CD4-positive, alpha-beta T cell treated with Interleukin-4 for 1 hour (primary cell): ENCODE data around the gene PIK3C2B.

ENCODE experiments used
- DNase-seq, 2 donors: peaks; one replicate each; pipeline ENCODE4 v3.0.0-alpha.2; 2020 to 2022

Gene PIK3C2B

DNA sequence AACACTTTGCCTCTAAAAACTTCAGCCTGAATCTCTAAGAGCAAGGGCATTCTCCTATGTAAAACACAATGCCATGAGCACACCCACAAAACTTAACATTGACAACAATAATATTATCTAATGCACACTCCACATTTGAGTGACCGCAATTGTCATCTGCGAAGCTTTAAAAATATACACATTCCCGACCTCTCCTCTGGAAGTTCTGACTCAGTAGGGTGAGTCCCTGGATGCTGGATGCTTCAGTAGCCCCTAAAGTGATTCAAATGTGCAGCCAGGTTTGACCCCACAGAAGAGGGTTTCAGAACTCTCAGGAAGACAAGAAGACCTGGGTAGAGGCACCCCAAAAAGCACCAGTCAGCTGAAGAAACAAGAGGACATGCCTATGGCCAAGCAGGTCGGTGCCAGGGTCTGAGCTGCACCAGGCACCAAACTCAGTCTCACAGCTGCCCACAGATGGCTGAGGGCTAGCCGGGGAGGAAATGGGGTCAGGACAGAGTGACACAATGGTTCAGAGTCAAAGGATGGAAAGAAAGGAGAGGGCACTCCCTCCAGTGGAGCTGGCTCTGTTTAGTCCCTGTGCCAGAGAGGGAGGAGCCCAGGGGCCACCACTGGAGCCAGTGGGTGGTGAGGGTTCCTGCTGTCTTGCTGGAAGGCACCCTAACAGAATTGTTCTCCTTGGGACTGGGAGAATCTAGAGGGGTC, 17.4 kb downstream of the PIK3C2B start:
- DNase-seq: no peak

DNA sequence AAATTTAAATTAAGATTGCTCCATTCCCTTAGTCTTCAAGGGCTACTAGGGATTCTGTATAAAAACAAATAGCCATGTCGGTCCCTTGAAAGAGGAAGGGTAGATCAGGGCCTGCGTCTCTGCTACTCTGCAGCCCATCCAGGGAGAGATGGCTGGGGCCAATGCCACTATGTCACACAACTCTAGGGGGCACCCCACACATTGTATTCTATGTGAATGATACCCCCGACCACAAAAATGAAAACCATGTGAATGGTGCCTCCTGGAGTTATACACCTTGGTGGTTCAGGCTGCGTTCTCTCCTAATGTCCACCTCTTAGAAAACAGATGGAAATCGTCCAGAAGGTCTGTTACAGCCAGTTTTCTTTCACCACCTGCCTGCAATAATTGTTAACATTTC, 18.0 kb downstream of the PIK3C2B start:
- DNase-seq: no peak

DNA sequence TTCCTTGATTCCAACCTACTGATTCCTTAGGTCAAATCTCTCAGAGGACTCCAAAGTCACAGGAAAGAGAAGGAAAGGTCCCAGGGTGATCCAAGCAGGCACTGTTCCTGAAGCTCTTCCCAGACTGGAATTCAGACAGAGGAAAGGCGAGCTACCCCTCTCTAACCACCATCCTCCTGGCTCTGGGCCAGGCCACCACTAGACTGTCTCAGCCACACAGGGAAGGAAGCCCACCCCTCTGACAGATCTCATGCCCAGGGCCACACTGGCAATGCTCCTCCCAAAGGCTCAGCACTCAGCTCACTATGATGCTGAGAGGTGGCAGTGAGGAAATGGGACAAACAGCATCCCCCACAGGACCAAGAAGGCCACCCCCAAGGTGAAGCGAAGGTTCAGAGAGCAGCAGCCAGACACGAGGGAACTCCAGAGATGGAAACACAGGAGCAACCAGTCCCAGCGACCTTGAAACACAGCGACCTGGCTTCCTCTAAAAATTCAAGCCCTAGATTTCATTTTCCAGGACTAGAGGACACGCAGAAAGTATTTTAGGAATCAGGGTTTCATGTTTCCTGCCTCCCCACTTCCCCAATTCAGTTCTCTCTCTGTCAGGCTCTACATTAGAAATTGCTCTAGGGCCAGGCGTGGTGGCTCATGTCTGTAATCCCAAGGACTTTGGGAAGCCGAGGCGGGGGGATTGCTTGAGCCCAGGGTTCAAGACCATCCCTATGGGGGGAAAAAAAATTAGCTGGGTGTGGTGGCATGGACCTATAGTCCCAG, 18.8 kb downstream of the PIK3C2B start:
- no peak for DNase-seq

- no peak for DNase-seq
Observed at GRCh38 chr1:204473400-204473965, 21.1 kb downstream of the PIK3C2B start.

DNA sequence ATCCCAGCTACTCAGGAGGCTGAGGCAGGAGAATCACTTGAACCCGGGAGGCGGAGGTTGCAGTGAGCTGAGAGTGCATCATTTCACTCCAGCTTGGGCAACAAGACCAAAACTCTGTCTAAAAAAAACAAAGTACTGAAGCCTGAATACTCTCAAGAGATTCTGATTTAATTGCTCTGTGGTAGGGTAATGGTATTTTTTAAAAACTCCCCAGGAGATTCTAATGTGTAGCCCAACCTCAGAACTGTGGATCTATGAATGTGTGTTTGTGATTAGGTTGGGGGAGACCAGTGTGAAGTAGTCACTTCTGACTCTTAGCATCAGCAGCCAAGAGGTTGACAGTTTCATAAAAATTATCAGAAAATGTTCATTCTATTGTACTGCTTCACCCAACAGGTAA, 21.9 kb downstream of the PIK3C2B start:
- no peak for DNase-seq

DNA sequence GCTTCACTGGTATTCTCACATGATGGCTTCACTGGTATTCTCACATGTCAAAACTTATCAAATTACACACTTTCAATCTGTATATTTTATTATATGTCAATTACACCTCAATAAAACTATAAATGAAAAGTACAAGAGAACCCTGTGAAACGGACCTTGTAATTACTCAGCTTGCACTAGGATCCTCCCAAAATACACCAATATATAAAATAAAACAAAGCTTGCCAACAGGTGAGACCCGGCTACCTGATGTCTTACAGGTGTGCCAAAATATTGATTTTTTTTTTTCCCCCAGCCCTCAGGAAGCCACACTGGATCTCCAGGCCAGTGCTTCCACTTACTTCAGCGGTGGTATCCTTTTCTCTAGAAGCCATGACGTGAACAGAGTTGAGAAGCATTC, 22.9 kb downstream of the PIK3C2B start:
- no peak for DNase-seq

DNA sequence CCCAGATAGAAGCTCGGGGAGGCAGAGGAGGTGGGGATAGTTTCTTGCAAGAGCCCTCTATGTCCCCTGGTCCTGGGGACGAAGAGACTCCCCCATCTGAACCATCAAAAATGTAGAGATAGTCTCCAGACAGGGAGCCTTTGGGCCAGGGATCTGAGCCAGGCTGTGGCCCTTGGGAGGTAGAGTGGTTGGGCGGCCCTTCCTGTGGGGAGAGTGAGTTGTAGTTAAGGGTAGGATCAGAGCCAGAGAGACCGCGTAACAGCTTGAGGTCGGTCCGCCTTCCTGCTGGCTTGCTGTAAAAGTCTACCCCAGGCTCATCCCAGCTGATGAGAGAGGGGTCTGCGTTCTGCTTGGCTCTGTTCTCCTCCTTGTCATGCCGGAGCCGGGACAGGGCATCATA, 25.3 kb downstream of the PIK3C2B start:
- no peak for DNase-seq

- DNase-seq: no peak
Observed at GRCh38 chr1:204468766-204469302, 25.8 kb downstream of the PIK3C2B start.

DNA sequence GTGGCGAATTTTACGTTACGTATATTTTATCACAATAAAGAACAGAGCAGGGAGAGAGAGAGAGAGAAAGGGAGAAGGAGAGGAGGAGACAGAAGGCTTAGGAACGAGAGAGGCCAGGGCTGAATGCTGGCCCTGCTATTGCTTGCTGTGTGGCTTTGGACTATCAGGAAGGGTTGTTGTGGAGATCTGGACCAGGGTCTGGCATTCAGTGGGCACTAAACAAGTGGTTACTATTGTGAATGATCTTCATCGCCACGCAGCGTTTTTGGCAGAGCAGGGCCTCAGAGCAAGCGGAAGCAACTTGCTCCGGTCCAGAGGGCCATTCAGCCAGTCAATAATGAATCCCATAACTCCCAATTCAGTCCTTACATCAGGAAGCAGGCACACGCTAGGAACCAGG, 26.4 kb downstream of the PIK3C2B start:
- no peak for DNase-seq

DNA sequence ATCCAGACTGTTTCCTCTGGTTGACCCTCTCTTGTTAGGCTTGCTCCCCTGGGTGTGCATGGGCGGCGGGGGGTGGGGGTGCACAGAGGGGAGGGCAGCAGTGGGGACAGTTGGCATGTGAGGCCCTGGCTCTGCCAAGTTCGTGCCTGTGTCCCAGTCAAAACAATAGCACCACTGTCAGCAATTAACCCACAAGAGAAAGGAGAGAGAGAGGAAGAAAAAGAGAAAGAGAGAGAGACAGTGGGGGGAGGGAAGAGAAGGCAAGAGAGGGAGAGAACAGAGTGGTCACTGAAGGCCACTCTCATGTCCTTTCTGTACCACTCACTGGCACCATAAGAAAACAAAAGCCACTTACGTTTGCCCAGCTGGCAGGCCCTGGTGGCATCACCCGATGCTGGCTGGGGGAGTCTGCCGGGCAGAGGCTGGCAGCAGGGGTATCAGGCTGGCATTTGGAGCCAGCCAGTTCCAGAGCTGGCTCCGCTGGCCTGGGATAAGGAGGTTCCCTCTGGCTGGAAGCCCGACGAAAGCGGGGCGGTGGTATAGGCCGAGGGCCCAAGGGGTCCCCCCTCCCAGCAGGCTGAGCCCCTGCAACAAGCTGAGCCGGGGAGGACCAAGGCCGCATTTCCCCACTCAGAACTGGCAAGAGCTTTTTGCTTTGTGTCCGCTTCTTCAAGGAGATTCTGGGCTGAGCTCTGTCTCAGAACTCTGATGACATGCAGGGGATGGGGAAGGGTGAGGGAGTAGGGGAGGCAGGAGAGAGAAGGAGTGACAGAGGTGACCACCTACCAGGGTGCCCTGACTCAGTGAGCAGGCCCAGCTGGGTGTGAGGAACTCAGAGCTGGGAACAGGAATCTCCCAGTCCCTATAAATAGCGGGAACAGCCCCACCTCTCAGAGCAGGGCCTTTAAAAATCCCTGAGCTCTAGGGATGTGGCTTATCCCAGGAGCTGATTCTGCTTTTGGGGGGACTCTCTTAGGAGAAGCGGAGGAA, 27.9 kb downstream of the PIK3C2B start:
- DNase-seq: no peak

DNA sequence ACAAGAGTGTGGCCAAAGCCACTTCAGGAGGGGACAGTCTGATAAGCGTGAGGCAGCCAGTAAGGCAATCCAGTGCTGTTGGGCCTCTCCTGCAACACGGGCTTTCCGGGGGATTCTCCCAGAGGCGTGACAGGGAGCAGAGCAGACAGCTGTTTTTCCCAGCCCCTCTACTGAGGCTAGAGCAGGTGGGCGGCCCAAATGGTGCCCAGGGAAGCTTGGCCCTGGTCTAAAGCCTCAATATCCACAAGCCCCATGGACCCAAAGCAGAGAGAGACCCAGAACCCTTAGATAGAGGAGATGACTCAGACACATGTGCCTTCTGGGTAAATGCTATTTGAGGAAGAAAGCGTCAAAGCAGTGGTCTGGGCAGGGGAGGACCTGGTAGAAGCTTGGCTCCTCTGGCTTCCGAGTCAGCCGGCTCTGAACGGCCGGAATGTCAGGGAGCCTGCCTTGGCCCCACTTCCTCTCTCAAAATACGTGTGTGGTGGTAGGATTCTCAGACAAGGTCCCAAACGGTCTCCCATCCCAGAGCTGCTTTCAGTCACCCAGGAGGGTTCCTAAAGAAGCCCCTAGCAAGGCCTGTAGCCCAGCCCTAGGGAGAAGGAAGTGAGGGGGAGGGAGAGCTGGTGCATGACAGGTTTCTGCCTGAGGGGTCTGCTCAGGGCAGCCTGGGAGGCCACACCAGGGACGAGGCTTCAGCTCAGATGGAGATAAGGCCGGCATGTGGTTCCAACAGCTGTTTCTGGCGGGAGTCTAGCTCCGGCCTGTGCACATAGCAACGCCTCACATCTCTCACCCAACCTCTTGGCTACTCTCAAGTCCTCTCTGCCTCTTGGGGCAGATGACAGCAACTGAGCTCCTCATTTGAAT, 28.8 kb downstream of the PIK3C2B start:
- peak in 1 of 2 donors; percentile 40 for DNase-seq

DNA sequence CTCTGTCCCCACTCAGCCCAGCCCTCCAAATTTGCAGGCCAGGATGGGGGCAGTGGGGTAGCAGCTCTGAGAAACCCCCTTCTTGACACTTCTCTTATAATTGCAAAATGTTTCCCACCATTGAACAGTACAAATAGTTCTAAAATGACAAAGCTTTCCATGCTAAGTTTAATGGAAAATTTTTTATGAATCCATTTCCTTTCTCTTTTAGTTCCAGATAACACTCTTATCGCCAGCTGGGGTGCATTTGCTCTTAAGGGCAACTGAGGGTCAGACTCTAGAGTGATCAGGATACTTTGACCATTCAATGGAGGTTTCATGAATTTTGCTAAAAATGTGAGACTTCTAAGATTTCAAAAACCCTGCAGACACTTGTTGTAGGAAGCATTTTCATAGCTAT, 29.9 kb downstream of the PIK3C2B start:
- DNase-seq: no peak

- no peak for DNase-seq
Observed at GRCh38 chr1:204464187-204464631, 30.4 kb downstream of the PIK3C2B start.

- DNase-seq: no peak
Observed at GRCh38 chr1:204463125-204464060, 31.2 kb downstream of the PIK3C2B start.

DNA sequence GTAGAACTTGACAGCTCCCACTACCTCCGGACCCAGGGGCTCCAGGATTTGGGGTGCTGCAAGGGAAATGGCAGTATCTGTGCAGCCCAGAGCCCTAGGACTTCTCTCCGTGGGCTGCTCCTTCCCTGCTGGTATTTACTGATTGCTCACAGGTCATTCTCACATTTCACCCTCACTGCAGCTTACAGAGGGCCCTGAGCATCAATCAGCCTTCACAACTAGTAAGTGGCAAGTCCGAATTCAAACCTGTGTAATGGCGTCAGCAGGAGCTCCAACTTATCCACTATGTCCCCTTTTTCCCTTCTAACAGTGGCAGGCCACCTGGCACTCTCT, 32.4 kb downstream of the PIK3C2B start:
- DNase-seq: no peak

DNA sequence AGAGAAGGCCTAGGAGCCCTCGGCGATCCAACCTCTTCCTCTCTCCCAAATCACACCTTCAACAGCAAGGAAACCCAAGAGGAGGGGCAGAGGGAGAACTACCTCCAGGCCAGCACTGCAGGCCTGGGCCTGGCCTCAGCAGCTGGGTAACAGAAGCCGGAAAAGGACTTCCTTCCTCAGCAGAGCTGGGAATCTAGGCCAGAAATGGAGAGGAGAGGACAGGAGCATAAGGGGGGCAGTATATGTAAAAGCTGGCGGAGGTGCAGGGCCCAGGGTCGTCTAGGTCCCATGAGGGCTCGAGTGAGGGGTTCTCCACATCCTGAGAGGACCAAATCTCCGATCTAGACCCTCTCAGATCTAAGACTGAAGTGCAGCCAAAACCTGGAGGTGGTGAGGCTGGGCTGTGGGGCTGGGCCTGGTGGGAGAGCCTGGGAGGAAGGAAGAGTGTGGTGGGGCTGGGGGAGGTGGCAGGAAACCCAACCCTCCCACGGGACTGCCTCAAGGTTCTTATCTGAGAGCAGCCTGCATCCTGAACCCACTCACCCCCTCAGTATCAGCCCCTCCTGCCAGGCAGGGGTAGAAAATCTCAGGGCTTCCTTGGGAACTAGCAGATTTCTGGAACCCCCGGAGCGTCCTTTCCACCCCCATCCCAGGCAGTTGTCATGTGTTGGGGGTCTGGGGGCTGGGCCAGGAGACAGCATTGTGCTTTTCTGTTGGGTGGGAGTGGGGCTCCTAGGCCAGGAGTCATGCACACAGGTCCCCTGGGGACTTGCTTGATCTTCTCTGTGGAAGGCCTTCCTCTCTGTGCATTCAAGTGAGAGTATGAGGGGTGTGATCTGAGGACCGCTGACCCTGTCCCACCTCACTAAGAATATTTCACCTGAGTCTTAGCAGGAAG, 33.0 kb downstream of the PIK3C2B start:
- peak; percentile 35 to 38 for DNase-seq

- no peak for DNase-seq
Observed at GRCh38 chr1:204460346-204460745, 34.3 kb downstream of the PIK3C2B start.

DNA sequence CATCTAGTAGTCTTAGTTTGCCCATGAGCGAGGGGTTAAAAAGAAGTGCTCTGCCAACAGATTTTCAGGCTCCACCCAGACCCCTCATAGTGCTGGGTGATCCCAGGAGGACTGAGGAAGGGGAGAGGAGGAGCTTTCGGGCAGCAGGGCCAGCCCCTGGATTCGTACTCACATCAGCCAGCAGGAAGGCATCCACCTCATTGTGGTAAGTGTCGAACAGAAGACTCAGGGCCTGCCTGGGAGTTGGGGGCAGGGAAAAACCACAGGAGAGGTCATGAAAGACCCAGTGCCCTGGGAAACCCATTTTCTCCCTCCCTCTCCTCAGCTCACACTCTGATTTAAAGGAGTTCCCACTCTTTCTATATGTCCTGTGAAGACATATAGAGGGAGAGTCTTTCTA, 34.9 kb downstream of the PIK3C2B start:
- no peak for DNase-seq

DNA sequence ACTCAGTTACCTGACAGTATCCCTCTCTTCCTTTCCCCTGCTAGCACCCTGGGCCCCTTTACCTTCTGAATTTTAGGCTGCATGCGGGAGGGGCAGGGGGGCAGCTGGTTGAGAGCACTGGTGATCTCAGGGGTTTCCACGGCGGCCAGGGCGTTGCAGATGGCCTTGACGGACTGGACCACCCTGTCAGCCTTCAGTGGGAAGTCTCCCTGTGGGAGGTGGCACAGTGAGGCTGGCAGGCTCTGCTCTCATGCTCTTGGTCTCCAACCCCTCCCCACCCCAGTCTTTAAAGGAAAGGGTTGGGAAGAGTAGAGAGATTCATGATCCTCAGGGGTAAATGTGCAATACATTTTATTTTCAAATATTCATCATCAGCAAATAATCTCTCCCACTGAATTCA, 36.9 kb downstream of the PIK3C2B start:
- no peak for DNase-seq
